OCI-LY3 (cell line): Measurements from ENCODE around the gene CKAP4.

ENCODE experiments used
- CTCF ChIP-seq: fragments of 200-600, 300-600 bp; sonication (generic); IDR thresholded peaks from 2 replicates; pipeline ENCODE4 v1.5.1; 2014; ENCODE audit warnings: antibody characterized with exemption, low read length, low read depth
- EZH2phosphoT487 ChIP-seq: fragments of 200-600 bp; shearing (Covaris generic); IDR thresholded peaks from 2 replicates; pipeline ENCODE4 v1.6.1; 2018; ENCODE audit warnings: antibody characterized with exemption, mixed run types, low read depth

GRCh38 chr12:106275458-106275857, 27.6 kb upstream of the CKAP4 start:
- TF ChIP-seq CTCF, result no peak
- TF ChIP-seq EZH2phosphoT487, result no peak
